IPS-18c (cell line): Measurements from ENCODE around the gene ITCH.
"Not testable (repeated sequence)": the region's sequence is repeated elsewhere in the genome, so short reads cannot be mapped to it uniquely, and the experiment has no call there.

Source experiments
- H3K4me3 ChIP-seq: 2 replicates; pipeline ENCODE4 v1.7.0; 2013; ENCODE audit warnings: low read depth, mild to moderate bottlenecking, low read length, moderate library complexity; ENCODE audit not compliant: insufficient read depth
- H3K9me3 ChIP-seq: one replicate; pipeline ENCODE4 v1.6.1; 2013; ENCODE audit warnings: mild to moderate bottlenecking, low read length, moderate library complexity; ENCODE audit not compliant: control insufficient read depth, insufficient read depth

The ITCH gene

GRCh38 chr20:34367155-34367554 is 4.1 kb downstream of the ITCH start:
- H3K4me3 ChIP-seq, result no peak overlapping the region; the same call in 1 of the 2 replicates
- H3K9me3 ChIP-seq, result no peaks in the 10 kb centered on the region

- H3K4me3 ChIP-seq, H3K9me3 ChIP-seq: not testable (repeated sequence)
Measured at GRCh38 chr20:34367911-34368310, 4.8 kb downstream of the ITCH start.

GRCh38 chr20:34368547-34368946 is 5.5 kb downstream of the ITCH start:
- no peak overlapping the region for H3K4me3 ChIP-seq
- no peaks in the 10 kb centered on the region for H3K9me3 ChIP-seq

GRCh38 chr20:34369265-34369664 is 6.2 kb downstream of the ITCH start:
- Histone ChIP-seq H3K9me3 (no peaks in the 10 kb centered on the region), H3K4me3 (no peak overlapping the region)

GRCh38 chr20:34370062-34370461 is 7.0 kb downstream of the ITCH start:
- H3K4me3 ChIP-seq, result no peak overlapping the region
- H3K9me3 ChIP-seq, result no peaks in the 10 kb centered on the region

GRCh38 chr20:34373445-34373844 is 10.4 kb downstream of the ITCH start:
- H3K9me3 ChIP-seq, result no peaks in the 10 kb centered on the region
- no peak overlapping the region for H3K4me3 ChIP-seq

- no peak overlapping the region for H3K4me3 ChIP-seq
Measured at GRCh38 chr20:34374209-34374760, 11.2 kb downstream of the ITCH start.

GRCh38 chr20:34375977-34376430 is 12.9 kb downstream of the ITCH start:
- Histone ChIP-seq H3K4me3 (no peak overlapping the region), H3K9me3 (no peaks in the 10 kb centered on the region)

More at GRCh38 chr20:34374209-34374760, 11.2 kb downstream of the ITCH start:
- no peaks in the 10 kb centered on the region for H3K9me3 ChIP-seq

- Histone ChIP-seq H3K4me3 (no peak overlapping the region), H3K9me3 (no peaks in the 10 kb centered on the region)
Measured at GRCh38 chr20:34377072-34377847, 14.2 kb downstream of the ITCH start.

GRCh38 chr20:34382174-34382573 is 19.1 kb downstream of the ITCH start:
- Histone ChIP-seq H3K4me3 (no peak overlapping the region), H3K9me3 (no peaks in the 10 kb centered on the region)

GRCh38 chr20:34382877-34383455 is 19.9 kb downstream of the ITCH start:
- not testable (repeated sequence) for H3K4me3 ChIP-seq, H3K9me3 ChIP-seq

GRCh38 chr20:34385464-34385863 is 22.4 kb downstream of the ITCH start:
- Histone ChIP-seq H3K9me3 (no peaks in the 10 kb centered on the region), H3K4me3 (no peak overlapping the region)

GRCh38 chr20:34388000-34388399 is 24.9 kb downstream of the ITCH start:
- H3K4me3 ChIP-seq, result no peak overlapping the region
- H3K9me3 ChIP-seq, result no peaks in the 10 kb centered on the region

- no peaks in the 10 kb centered on the region for H3K9me3 ChIP-seq
- no peak overlapping the region for H3K4me3 ChIP-seq
Measured at GRCh38 chr20:34388678-34389077, 25.6 kb downstream of the ITCH start.

- Histone ChIP-seq H3K4me3 (no peak overlapping the region), H3K9me3 (no peaks in the 10 kb centered on the region)
Measured at GRCh38 chr20:34389206-34389953, 26.3 kb downstream of the ITCH start.

GRCh38 chr20:34389954-34390555 is 27.0 kb downstream of the ITCH start:
- H3K4me3 ChIP-seq, result no peak overlapping the region
- no peaks in the 10 kb centered on the region for H3K9me3 ChIP-seq

GRCh38 chr20:34396408-34396807 is 33.3 kb downstream of the ITCH start:
- no peak overlapping the region for H3K4me3 ChIP-seq
- H3K9me3 ChIP-seq, result no peaks in the 10 kb centered on the region
